Activated T-helper 1 cell treated with Interleukin-2 at 50 U/mL for 16 hours (primary cell): ENCODE measurements around the gene KLRB1.
"Not testable (repeated sequence)": the region's sequence is repeated elsewhere in the genome, so short reads cannot be mapped to it uniquely, and the experiment has no call there.

ENCODE experiments used
- DNase-seq: peaks from one replicate; pipeline ENCODE4 v3.0.0-alpha.2; 2020; ENCODE audit warnings: low read depth

Gene KLRB1

GRCh38 chr12:9619411-9620179, 11.9 kb upstream of the KLRB1 start:
- no peak for DNase-seq

DNA sequence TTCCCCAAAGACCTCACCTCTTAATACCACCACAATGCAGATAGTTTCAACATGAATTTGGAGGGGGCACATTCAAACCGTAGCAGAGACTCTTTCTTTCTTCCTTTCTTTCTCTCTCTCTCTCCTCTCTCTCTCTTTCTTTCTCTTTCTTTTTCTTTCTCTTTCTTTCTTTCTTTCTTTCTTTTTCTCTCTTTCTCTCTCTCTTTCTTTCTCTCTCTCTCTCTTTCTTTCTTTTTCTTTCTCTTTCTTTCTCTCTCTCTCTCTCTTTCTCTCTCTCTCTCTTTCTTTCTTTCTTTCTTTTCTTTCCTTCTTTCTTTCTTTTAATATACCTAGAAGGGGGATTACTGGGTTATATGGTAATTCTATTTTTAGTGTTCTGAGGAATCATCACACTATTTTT, 11.2 kb upstream of the KLRB1 start:
- not testable (repeated sequence) for DNase-seq

DNA sequence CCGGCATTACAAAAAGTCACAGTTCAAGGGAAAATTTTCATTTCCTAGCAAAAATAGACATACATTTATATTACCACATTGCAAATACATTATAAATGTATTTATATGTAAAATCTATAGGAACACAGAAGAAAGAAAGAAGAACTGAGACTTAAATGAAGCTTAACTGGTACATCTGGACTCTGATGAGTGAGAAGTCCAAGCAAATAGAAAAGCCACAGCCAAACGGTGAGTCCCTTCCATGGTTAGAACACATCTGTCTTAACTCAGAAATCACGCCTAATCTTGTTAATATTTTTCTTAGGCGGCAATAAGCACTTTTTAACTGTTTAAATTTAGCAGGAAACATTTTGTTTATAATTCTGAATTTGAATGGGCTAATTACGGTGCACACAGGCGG, 9.4 kb upstream of the KLRB1 start:
- DNase-seq: no peak

DNA sequence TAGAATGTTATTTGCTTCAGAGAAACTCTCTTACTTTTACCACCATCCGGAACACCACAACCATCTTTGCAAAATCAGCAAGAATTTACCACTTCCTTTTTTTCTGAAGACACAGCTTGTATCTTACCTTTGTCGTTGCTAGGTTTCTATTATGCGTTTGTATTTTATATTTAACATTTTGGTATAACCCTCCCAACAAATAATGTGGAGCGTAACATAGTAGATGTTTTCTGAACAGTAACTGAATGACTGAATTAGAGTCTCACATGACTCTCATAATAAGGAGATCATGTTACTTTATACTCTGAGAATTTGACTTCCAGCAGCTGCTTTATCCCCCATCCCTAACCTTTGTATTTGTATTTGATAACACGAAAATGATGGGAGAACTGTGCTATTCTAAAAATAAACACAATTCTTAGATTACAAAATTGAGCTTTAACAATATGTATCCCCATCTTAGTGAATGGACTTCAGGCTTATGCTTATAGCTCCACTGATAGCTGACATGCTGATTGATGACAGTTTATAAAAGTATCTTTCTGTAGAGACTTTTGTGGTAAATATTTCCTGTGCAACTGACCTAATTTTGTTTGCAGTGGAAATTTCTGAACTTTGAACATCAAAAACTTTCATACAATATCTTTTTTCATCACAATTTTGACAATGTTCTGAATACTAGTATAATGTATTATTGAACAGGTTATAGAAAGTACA, 7.9 kb upstream of the KLRB1 start:
- DNase-seq: no peak

- DNase-seq: not testable (repeated sequence)
Measured at GRCh38 chr12:9610606-9611005, 2.9 kb upstream of the KLRB1 start.

DNA sequence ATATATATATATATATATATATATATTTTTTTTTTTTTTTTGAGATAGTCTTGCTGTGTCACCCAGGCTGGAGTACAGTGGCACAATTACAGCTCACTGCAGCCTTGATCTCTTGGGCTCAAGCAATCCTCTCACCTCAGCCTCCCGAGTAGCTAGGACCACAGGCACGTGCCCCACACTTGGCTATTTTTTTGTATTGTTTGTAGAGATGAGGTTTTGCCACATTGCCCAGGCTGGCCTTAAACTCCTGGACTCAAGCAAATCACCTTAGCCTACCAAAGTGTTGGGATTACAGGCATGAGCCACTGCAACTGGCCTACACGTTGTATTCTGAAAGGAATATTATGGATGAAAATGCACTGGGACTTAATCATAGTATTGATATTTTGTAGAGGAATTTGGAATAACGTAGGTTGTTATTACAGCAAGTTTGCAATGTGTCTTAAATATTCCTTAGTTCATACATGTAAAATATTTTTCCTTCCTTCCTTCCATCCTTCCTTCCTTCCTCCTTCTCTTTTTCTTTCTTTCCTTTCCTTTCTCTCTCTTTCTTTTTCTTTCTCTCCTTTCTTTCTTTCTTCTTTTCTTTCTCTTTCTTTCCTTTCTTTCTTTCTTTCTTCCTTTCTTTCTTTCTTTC, 862 bp downstream of the KLRB1 start:
- no peak for DNase-seq

DNA sequence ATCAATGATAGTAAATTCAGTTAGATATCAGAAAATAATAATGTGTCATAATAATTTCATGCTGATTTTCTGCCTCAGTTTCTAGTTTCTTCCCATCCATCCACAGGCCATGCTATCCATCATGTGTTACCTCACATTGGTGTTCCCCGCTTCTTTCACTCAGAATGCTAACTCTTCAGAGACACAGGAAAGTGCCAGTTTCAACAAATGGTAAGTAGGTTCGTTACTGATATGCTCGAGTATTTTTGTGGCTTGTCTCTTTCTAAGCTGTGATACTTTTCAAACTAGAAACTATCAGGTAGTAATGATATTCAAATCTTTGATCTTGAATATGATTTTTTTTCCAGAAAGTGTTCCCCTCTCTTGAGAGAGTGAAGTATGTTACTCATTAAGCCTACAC, 1.5 kb downstream of the KLRB1 start:
- DNase-seq: no peak

DNA sequence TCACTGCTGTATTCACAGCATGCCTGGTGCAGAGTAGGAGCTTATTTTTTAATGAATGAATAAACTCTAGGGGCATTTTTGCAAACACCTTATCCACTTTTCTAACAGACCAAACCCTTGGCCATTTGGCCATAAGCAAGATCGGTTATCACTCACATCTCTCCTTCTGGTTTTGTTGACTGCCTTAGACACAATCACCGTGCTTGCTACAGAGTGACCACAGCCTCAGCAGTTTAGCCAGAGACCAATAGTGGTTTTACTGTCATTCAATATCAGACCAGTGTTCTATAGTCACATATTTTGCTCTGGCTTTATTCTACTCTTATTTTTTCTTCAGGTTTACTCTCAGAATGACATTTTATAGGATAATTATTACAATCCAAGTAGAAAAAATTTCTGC, 2.2 kb downstream of the KLRB1 start:
- DNase-seq: no peak

- DNase-seq: no peak
Measured at GRCh38 chr12:9604287-9604686, 3.4 kb downstream of the KLRB1 start.

DNA sequence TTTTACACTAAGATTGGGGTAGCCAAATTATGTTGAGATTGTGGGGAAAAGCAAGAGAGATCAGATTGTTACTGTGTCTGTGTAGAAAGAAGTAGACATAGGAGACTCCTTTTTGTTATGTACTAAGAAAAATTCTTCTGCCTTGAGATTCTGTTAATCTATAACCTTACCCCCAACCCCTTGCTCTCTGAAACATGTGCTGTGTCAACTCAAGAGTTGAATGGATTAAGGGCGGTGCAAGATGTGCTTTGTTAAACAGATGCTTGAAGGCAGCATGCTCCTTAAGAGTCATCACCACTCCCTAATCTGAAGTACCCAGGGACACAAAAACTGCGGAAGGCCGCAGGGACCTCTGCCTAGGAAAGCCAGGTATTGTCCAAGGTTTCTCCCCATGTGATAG, 7.3 kb downstream of the KLRB1 start:
- not testable (repeated sequence) for DNase-seq

DNA sequence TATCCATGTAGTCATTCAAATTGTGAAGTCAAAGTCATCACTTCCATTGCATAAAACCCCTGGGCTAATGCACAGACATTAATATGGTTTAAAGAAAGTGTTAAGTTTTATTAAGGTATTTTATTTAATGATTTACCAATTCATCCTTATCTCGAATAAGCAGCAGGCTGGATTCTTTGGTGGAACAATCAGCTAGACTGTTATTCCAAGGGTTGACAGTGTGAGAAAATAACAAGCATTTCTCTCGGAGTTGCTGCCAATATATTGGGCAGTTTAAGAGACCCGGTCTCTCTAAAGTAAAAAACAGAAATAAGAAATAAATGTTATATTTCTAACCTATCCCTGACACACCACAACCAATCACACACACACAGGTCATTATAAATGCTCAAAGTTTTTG, 9.4 kb downstream of the KLRB1 start:
- no peak for DNase-seq

- no peak for DNase-seq
Measured at GRCh38 chr12:9597365-9597764, 10.4 kb downstream of the KLRB1 start.

- no peak for DNase-seq
Measured at GRCh38 chr12:9590441-9590840, 17.3 kb downstream of the KLRB1 start.

- DNase-seq: no peak
Measured at GRCh38 chr12:9588749-9589148, 19.0 kb downstream of the KLRB1 start.

DNA sequence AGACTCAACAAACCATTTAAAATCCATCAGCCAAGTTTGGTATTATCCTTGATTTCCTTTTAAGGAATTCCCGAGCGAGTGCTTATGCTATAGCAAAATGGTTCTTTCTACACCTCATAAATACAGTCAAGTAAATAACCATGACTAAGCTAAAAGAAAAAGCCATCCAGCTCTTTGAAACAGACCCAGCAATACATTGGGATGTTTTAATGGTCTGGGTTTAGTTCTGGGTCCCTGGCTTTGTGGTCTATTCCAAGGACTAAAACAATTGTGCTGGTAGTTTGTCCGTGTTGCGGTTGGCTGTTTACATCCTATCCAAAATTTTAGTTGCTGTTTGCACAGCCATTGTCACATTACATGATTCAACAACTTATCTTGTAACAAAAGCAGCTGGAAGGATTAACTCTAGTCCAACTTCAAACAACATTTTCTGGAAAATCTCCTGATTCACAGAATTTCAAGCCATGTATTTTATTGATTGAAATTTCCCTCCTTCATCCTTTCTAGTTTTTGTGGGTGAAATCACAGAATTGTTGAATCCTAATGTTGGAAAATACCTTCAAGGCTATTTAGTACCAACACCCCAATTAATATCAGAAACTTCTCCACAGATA, 19.6 kb downstream of the KLRB1 start:
- DNase-seq: no peak

- not testable (repeated sequence) for DNase-seq
Measured at GRCh38 chr12:9577729-9578128, 30.0 kb downstream of the KLRB1 start.

- DNase-seq: not testable (repeated sequence)
Measured at GRCh38 chr12:9567151-9567550, 40.6 kb downstream of the KLRB1 start.

DNA sequence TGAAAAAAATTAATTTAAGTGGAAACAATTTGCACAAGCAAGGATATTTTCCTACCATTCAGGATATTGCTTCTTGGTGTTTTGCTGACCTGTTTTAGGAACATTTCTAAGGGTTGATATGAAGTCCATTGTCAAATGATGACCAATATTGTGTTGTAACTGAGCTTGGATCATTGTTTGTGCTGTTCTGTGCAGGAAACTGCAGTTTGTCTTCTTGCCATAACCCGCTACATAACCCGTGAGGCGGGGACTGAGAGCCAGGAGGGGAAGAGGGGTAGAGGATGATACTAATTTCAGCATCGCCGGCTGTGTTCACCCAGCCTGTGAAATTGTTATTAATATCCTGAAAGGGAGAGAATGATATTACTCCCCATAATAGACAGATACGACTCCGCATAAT, 41.6 kb downstream of the KLRB1 start:
- DNase-seq: not testable (repeated sequence)

- DNase-seq: not testable (repeated sequence)
Measured at GRCh38 chr12:9564418-9564817, 43.3 kb downstream of the KLRB1 start.

DNA sequence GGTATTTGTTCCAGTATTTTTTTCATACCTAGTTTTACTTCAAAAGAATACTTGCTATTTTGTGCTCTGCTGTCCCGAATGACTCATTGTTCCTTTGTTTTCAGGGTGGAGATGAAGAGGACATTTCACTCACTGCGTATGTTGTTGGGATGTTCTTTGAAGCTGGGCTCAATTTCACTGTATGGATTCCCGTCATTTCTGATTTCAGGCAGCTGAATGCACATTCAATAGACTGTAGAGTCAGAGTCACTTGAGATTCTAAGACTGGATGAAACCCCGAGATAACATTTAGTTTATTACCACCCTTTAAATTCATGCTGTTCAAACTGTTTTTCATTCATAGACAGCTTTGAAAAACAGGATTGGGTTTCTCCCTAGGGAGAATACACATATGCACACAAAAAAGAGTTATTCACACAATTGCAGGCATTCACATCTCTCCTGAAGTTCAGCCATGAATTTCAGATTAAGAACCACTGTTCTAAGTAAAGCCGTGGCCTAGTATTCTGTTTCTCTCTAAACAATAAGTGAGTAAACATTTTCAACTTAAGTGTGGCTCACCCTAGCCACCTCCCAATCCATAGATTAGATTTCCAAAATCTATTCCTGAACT, 44.8 kb downstream of the KLRB1 start:
- not testable (repeated sequence) for DNase-seq

- not testable (repeated sequence) for DNase-seq
Measured at GRCh38 chr12:9545489-9545888, 62.2 kb downstream of the KLRB1 start.
